ENCODE measurements around the gene HMG20B.

Gene HMG20B

GRCh38 chr19:3585301-3586126 lies 12.8 kb downstream of the HMG20B start, which contains the start of gene GIPC3:
Gene GIPC3, plus strand, starts transcription at chr19:3585478. Its CDS starts 120 bp downstream, at chr19:3585598.
- DNase-seq = no peak

DNA sequence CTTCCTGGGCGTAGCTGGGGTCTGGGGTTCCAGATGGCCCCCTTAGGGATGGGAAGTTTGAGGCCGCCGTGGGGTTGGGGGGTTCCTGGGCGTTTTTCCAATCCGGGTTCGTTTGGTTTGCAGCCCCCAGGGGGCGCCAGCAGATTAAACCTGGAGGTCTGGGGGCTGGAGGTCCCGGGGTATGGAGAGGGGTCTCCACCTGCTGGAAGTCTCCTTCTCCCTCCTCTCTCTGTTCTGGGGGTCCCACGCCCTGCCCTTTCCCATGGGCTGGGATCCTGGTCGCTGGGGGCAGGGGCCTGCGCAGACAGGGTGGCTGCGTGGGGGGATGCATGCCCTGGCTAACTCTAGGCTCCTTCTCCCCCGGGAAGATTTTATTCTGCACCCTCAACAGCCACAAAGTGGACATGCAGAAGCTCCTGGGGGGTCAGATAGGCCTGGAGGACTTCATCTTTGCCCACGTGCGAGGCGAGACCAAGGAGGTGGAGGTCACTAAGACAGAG lies 13.4 kb downstream of the HMG20B start:
- no peak for DNase-seq

- DNase-seq = no peak
Measured at GRCh38 chr19:3586707-3587346, 14.1 kb downstream of the HMG20B start.

DNA sequence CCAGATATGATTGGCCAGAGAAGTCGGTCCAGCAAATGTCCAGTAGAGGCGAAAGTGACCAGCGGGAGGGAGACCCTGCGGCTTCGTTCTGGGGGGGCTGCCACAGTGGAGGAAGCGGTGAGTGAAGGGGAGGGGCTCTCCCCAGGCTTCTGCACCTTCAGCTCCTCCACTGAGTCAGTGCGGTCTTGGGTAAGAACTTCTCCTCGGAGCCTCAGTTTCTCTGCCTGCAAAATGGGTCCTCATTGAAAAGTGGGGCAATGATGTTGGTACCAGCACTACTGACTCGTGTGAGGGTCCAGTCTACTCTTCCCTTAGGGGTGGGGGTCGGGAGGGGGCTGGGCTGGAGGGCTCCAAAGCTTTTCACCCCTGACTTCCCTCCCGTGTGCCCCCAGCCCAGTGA lies 16.7 kb downstream of the HMG20B start:
- DNase-seq = no peak

GRCh38 chr19:3589949-3590348 lies 17.2 kb downstream of the HMG20B start:
- DNase-seq = no peak

GRCh38 chr19:3590991-3591659 lies 18.4 kb downstream of the HMG20B start:
- no peak for DNase-seq

DNA sequence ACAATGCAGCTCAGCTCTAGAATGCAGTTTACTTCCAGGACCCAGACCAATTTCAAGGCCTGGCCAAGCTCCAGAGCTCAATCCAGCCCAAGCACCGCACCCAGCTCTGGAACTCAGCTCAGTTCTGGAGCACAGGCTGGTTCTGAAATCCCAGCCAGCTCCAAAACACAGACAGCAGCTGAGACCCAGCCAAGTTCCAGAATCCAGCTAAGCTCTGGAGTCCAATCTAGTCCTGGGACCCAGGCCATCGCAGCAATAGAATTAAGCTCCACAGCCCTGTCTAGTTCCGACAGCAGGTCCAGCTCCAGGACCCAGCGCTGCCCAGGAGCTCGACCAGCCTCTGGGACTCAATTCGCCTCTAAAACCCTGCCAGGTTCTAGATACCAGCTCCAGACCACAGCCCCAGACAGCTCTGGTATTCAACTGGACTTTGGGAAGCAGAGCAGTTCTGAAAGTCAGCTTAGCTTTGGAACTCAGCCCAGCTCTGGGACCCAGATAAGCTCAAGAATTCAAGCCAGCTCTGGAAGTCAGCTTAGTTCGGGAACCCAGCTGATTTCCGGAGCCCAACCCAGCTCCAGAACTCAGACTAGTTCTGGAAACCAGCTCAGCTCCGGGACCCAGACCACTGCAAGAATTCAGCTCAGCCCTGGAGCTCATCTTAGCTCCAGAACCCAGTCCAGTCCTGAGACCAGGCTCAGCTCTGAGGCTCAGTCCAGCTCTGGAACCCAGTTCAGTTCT lies 19.3 kb downstream of the HMG20B start:
- no peak for DNase-seq

DNA sequence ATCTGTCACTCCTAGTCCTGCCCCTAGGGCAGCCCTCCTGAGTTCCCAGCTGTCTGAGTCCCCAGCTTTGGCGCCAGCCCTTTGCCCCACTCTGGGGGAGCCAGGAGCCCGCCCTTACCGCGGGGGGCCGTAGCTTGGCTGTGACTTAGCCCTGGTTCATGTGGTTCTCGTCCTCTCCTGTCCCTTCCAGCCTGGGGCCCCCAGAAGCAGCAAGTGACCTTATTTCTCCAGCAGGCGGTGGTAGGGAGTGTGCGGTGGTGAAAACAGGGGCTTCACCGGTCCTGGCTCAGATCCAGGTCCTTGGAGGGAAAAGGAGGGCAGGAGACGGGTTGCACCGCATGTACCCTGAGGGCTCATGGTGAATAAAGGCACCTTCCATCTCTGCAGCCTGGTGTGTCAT lies 20.4 kb downstream of the HMG20B start:
- DNase-seq = no peak

GRCh38 chr19:3595521-3596061 lies 22.8 kb downstream of the HMG20B start:
- no peak for DNase-seq

GRCh38 chr19:3599776-3600187 lies 27.0 kb downstream of the HMG20B start:
- DNase-seq = no peak

DNA sequence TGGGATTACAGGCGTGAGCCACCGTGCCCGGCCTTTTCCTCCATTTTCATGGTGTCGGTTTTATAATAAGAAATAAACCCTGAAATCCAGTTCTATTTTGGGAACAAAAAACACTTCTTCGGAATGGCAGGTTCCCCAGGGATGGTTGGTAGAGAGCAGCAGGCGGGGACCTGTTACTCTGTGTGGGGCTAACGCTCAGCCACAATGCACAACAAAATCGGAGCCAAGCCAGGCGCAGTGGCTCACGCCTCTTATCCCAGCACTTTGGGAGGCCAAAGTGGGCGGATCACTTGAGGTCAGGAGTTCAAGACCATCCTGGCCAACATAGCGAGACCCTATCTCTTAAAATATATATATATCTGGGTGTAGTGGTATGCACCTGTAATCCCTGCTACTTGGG lies 28.3 kb downstream of the HMG20B start:
- no peak for DNase-seq

- DNase-seq = no peak
Measured at GRCh38 chr19:3603121-3603811, 30.5 kb downstream of the HMG20B start.

DNA sequence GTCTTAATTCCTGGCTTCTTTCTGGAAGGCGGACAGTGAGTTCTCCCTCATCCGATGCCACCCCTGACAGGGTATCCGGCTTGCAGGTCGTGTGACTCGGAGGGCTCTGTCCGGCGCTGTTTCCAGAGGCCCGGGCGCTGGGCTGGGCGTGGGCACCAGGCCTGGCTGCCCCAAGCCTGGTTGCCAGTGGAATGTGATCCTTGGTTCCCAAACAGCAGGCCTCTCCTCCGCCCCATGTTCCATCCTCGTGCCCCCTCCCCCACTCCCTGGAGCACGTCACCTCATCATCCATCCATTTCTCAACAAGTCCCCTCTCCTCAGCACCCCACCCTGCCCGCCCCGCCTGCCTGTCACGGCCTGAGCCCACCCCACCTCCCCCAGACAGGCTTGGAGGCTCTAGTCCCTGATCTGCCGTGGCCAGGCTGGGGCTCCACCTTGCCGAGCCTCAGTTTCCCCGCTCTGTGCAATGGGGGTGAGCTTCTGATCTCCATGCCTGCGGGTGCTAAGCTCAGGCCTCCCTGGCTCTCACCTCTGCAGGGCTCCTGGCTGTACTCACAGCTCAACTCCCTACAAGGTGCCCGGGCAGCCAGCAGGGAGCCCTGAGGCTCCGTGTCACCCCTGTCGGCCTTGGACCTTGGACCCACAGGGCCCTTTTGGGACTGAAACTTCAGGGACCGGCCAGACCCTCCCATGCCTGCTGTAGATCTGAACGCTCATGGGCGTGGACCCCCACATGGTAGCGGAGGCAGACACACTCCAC lies 31.7 kb downstream of the HMG20B start:
- DNase-seq = no peak

GRCh38 chr19:3604987-3605343 lies 32.2 kb downstream of the HMG20B start:
- no peak for DNase-seq

- no peak for DNase-seq
Measured at GRCh38 chr19:3605361-3605760, 32.6 kb downstream of the HMG20B start.

GRCh38 chr19:3605770-3606169 lies 33.0 kb downstream of the HMG20B start:
- no peak for DNase-seq

GRCh38 chr19:3606174-3606689 lies 33.5 kb downstream of the HMG20B start:
- no peak for DNase-seq

- DNase-seq = no peak
Measured at GRCh38 chr19:3606690-3607289, 34.0 kb downstream of the HMG20B start, which contains the start of gene TBXA2R. Gene TBXA2R, minus strand, starts transcription at chr19:3606875. Its CDS starts 6,241 bp downstream, at chr19:3600634.

GRCh38 chr19:3607303-3608078 lies 34.7 kb downstream of the HMG20B start:
- no peak for DNase-seq
